K562 (cell line): ENCODE measurements around the gene HSD17B11. TPM values are rescaled to one million over a fixed set of nuclear protein-coding genes. Genes with fewer than 3 reads are reported as not detected.
A peak's percentile ranks its signal among the peaks of the same experiment; 100 is the strongest.

ENCODE experiments used
- ATAC-seq: fragments of 200-7000 bp; cut with Tn5 transposase; 3 replicates; pipeline ENCODE4 v1.9.1; 2020; ENCODE audit warnings: moderate library complexity
- BruUV-seq: library from RNA; stranded (reverse); fragments of 400-500 nt; replicated peaks from 2 replicates; lab custom pipeline; 2021; lab: Mats Ljungman, UMichigan
- CTCF ChIA-PET: fragments of 300-600 bp; formaldehyde crosslinking; extraction: SDS; loops from one replicate; lab custom pipeline; 2021; ENCODE audit warnings: low intra/inter-chr PET ratio; lab: Yijun Ruan, JAX
- POLR2A ChIA-PET: fragments of 300-600, 350-650 bp; sonication (Branson Sonifier 250); formaldehyde crosslinking; extraction: SDS; loops from one replicate; lab custom pipeline; 2021; ENCODE audit warnings: antibody characterized with exemption, inconsistent platforms; lab: Yijun Ruan, JAX
- DNase-seq, 4 experiments: peaks; one replicate each; pipeline versions ENCODE4 v3.0.0 to v3.0.0-alpha.2; 2011 to 2018; ENCODE audit warnings: low spot score in 3 of 4, mixed read lengths in 3 of 4; ENCODE audit errors: extremely low read depth in 1 of 4
- FAIRE-seq: peaks from 2 replicates; lab custom pipeline; 2011; peaks lifted over from hg19 to GRCh38; lab: Jason Lieb, UNC
- H2AFZ ChIP-seq: 2 replicates; pipeline ENCODE4 v1.6.0; 2011; ENCODE audit warnings: low read depth, low read length, control low read depth, inconsistent platforms
- H3K27ac ChIP-seq: fragments of 200-600 bp; 3 replicates; pipeline ENCODE4 v1.8.0; 2011; ENCODE audit warnings: low read depth, mild to moderate bottlenecking, control low read depth, inconsistent platforms, low read length, moderate library complexity, mixed read lengths; ENCODE audit errors: extremely low read depth
- H3K27me3 ChIP-seq, 2 experiments: fragments of 300-600 bp in 1 of 2; 2 replicates in 1 of 2; 3 replicates in 1 of 2; pipeline versions ENCODE4 v1.6.0 to v1.8.0; 2011; ENCODE audit warnings: inconsistent platforms in 2 of 2, low read length in 2 of 2, mild to moderate bottlenecking in 1 of 2, mixed read lengths in 1 of 2, moderate library complexity in 1 of 2; ENCODE audit not compliant: control insufficient read depth in 2 of 2, insufficient read depth in 2 of 2
- H3K36me3 ChIP-seq: fragments of 300-600 bp; 3 replicates; pipeline ENCODE4 v1.8.0; 2011; ENCODE audit warnings: mild to moderate bottlenecking, low read length, inconsistent platforms; ENCODE audit not compliant: control insufficient read depth, insufficient read depth
- H3K4me1 ChIP-seq, 2 experiments: fragments of 200-600 bp in 1 of 2; replicated peaks in 1 of 2; 2 replicates in 1 of 2; 3 replicates in 1 of 2; pipeline versions ENCODE4 v1.5.1 to v1.8.0; 2011; ENCODE audit warnings: inconsistent platforms in 2 of 2, low read length in 2 of 2, mild to moderate bottlenecking in 1 of 2, mixed read lengths in 1 of 2, moderate library complexity in 1 of 2; ENCODE audit not compliant: control insufficient read depth in 2 of 2, insufficient read depth in 2 of 2
- H3K4me2 ChIP-seq: 2 replicates; pipeline ENCODE4 v1.6.1; 2011; ENCODE audit warnings: low read length, control low read depth, inconsistent platforms, mixed read lengths; ENCODE audit not compliant: insufficient read depth
- H3K4me3 ChIP-seq: fragments of 200-600 bp; sonication (generic), shearing (Covaris generic); 2 replicates; pipeline ENCODE4 v1.5.1; 2016; ENCODE audit warnings: control low read depth, inconsistent platforms
- H3K79me2 ChIP-seq: fragments of 200-600 bp; 3 replicates; pipeline ENCODE4 v1.8.0; 2011; ENCODE audit warnings: low read length, inconsistent platforms; ENCODE audit not compliant: control insufficient read depth, insufficient read depth
- H3K9ac ChIP-seq, 2 experiments: 2 replicates each; pipeline versions ENCODE4 v1.6.0 to v1.6.1; 2011; ENCODE audit warnings: low read depth in 2 of 2, low read length in 2 of 2, control low read depth in 1 of 2, inconsistent platforms in 1 of 2, mild to moderate bottlenecking in 1 of 2, mixed read lengths in 1 of 2; ENCODE audit not compliant: insufficient read depth in 1 of 2
- H3K9me1 ChIP-seq: one replicate; pipeline ENCODE4 v1.6.0; 2011; ENCODE audit warnings: inconsistent platforms, mild to moderate bottlenecking, low read length, moderate library complexity; ENCODE audit not compliant: control insufficient read depth, insufficient read depth
- H3K9me3 ChIP-seq: replicated peaks from 2 replicates; pipeline ENCODE4 v1.5.1; 2011; ENCODE audit warnings: low read depth, low read length, inconsistent platforms; ENCODE audit not compliant: control insufficient read depth, insufficient read depth
- H4K20me1 ChIP-seq: replicated peaks from 2 replicates; pipeline ENCODE4 v1.6.1; 2011; ENCODE audit warnings: low read length, inconsistent platforms, mixed read lengths; ENCODE audit not compliant: control insufficient read depth, insufficient read depth
- KAT8 ChIP-seq: fragments of 450-650 bp; IDR thresholded peaks from 2 replicates; pipeline ENCODE4 v1.6.1; 2016; ENCODE audit warnings: low read depth, mild to moderate bottlenecking
- MEIS2 ChIP-seq: fragments of 450-650 bp; IDR thresholded peaks from 2 replicates; pipeline ENCODE4 v1.6.1; 2014; ENCODE audit warnings: mild to moderate bottlenecking; ENCODE audit not compliant: partially characterized antibody
- NR2C1 ChIP-seq, 2 experiments: fragments of 450-650 bp; IDR thresholded peaks; 2 replicates each; pipeline ENCODE4 v1.6.1; 2017; ENCODE audit warnings: mild to moderate bottlenecking in 2 of 2, antibody characterized with exemption in 1 of 2, inconsistent platforms in 1 of 2, missing compliant biosample characterization in 1 of 2, missing genetic modification characterization in 1 of 2
- PBX2 ChIP-seq, 2 experiments: IDR thresholded peaks in 1 of 2; conservative IDR thresholded peaks in 1 of 2; 2 replicates each; pipeline ENCODE4 v1.6.1; 2016; ENCODE audit warnings: low read depth in 2 of 2, mild to moderate bottlenecking in 1 of 2, missing compliant biosample characterization in 1 of 2, missing genetic modification characterization in 1 of 2, moderate library complexity in 1 of 2
- PKNOX1 ChIP-seq: fragments of 450-650 bp; IDR thresholded peaks from 2 replicates; pipeline ENCODE4 v1.6.1; 2016
- RFX5 ChIP-seq: IDR thresholded peaks from 2 replicates; pipeline ENCODE4 v1.6.1; 2011; ENCODE audit warnings: low read depth, mild to moderate bottlenecking, improper control_type of control experiment, low read length
- SOX6 ChIP-seq: fragments of 450-650 bp; IDR thresholded peaks from 2 replicates; pipeline ENCODE4 v1.6.1; 2014; ENCODE audit warnings: mild to moderate bottlenecking
- STAT6 ChIP-seq: sonication (generic); formaldehyde crosslinking; IDR thresholded peaks from 2 replicates; pipeline ENCODE4 v1.8.1; 2023; ENCODE audit warnings: mild to moderate bottlenecking, missing genetic modification reagents
- ZBED1 ChIP-seq: IDR thresholded peaks from 2 replicates; pipeline ENCODE4 v1.6.1; 2014
- ZNF41 ChIP-seq: fragments of 250-450 bp; sonication (Bioruptor Pico); conservative IDR thresholded peaks from 2 replicates; pipeline ENCODE4 v1.4.0; 2020; ENCODE audit warnings: mild to moderate bottlenecking
- WGBS: fragments of 100-300 bp; shearing (Covaris generic); methylation state at CpG from one replicate; pipeline ENCODE4 v1.1.6; 2016; ENCODE audit warnings: low coverage, mixed read lengths; ENCODE audit not compliant: insufficient coverage; ENCODE audit errors: missing lambda C conversion rate; 5-methylcytosine and 5-hydroxymethylcytosine counted together
- in situ Hi-C: fragments of 300-500 bp; cut with MboI; formaldehyde crosslinking; loops from 4 replicates; pipeline ENCODE4 v1.15.0; 2018; ENCODE audit warnings: inconsistent platforms, mixed read lengths
- intact Hi-C: fragments of 100-400 bp; cut with micrococcal nuclease; formaldehyde crosslinking; loops from 2 replicates; pipeline ENCODE4 v1.14.2; 2022
- polyA plus RNA-seq, 8 experiments: library from polyadenylated mRNA; depleted of rRNA in 4 of 8; stranded (reverse) in 5 of 8; unstranded in 3 of 8; fragments of >200 nt; fragmentation: Nextera tagmentation in 2 of 8; fragmentation: Illumina TruSeq in 1 of 8; extraction: Ambion mirVana in 2 of 8; extraction: Trizol in 1 of 8; gene quantifications; 2 replicates each; pipeline versions ENCODE4 v1.2.1 to v1.2.3, GENCODE V29; 2011 to 2014; ENCODE audit warnings: inconsistent platforms in 1 of 8, missing spikeins in 1 of 8
- total RNA-seq, 7 experiments: library from RNA; depleted of rRNA in 6 of 7; stranded (reverse); fragments of >200 nt in 6 of 7; fragmentation: Illumina TruSeq in 2 of 7; extraction: Trizol in 2 of 7; gene quantifications; 2 replicates each; pipeline versions ENCODE4 v1.2.1 to v1.2.3, GENCODE V29; 2011 to 2021; ENCODE audit warnings: low replicate concordance in 1 of 7
- TF ChIP-seq, protein P1 (sequence below), 2 experiments: IDR thresholded peaks; 2 replicates each; pipeline ENCODE4 v1.6.1; 2011; ENCODE audit warnings: borderline replicate concordance in 1 of 2, control low read depth in 1 of 2, low read depth in 1 of 2, low read length in 1 of 2, mild to moderate bottlenecking in 1 of 2, mixed read lengths in 1 of 2, moderate library complexity in 1 of 2; ENCODE audit not compliant: insufficient read depth in 1 of 2, insufficient read length in 1 of 2, poor library complexity in 1 of 2, severe bottlenecking in 1 of 2; ENCODE audit errors: extremely low read depth in 1 of 2

Gene HSD17B11
- total and polyA plus RNA-seq, 9 of the 15 experiments (the other 6 are each of a cell fraction or from before 2014, with no cell fraction given) = 26.0 to 108 (median 81.0) TPM

- Histone ChIP-seq H3K27me3 (no peaks in the 10 kb centered on the region), H3K4me1 (no peaks in the 10 kb centered on the region), H3K27ac (no peak overlapping the region), H3K9ac (no peak overlapping the region), H2AFZ (no peak overlapping the region), H3K4me2 (no peak overlapping the region), H3K4me3 (no peak overlapping the region), H3K9me3 (no peaks in the 10 kb centered on the region), H4K20me1 (no peaks in the 10 kb centered on the region), H3K79me2 (no peaks in the 10 kb centered on the region), H3K36me3 (no peaks in the 10 kb centered on the region), H3K9me1 (no peaks in the 10 kb centered on the region)
- WGBS = 20% methylated on average over 10 of the region's 10 CpGs
- DNase-seq (no peak), FAIRE-seq (no peak), ATAC-seq (peak; percentile 51; the same call in 2 of the 3 replicates)
- intact Hi-C loops (no loop called here), in situ Hi-C loops (no loop called here)
- no TSS peak for BruUV-seq
- CTCF ChIA-PET = no interaction called here
- TF ChIP-seq MEIS2 (peak; percentile 76), PKNOX1 (peak; percentile 58), ZNF41 (no peak), KAT8 (no peak), NR2C1 (IDR thresholded peaks at IDR 0.05) (no peak), NR2C1 (tag; IDR thresholded peaks at IDR 0.05) (no peak), RFX5 (no peak), ZBED1 (no peak), STAT6 (CRISPR knock-in tag) (no peak), PBX2 (CRISPR knock-in tag; IDR thresholded peaks at IDR 0.05; ENCODE audit: low read depth) (no peak), PBX2 (tag; conservative IDR thresholded peaks at IDR 0.05; ENCODE audit: low read depth) (peak; percentile 76), SOX6 (no peak)
- TF ChIP-seq, protein P1, sequence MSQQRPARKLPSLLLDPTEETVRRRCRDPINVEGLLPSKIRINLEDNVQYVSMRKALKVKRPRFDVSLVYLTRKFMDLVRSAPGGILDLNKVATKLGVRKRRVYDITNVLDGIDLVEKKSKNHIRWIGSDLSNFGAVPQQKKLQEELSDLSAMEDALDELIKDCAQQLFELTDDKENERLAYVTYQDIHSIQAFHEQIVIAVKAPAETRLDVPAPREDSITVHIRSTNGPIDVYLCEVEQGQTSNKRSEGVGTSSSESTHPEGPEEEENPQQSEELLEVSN (IDR thresholded peaks at IDR 0.05; ENCODE audit: borderline replicate concordance in 1 of 2, extremely low read depth in 1 of 2, insufficient read depth in 1 of 2, insufficient read length in 1 of 2, low read depth in 1 of 2, low read length in 1 of 2, poor library complexity in 1 of 2, severe bottlenecking in 1 of 2) = no peak
- POLR2A ChIA-PET = interaction anchor here (0.5 to 1.4 kb wide), 2 partner anchors 19 to 400 kb away, joined by 3 read pairs; no protein-coding TSS in a partner anchor
Measured at GRCh38 chr4:87304745-87305432, 86.1 kb downstream of the HSD17B11 start.
